ENCODE measurements around the gene NOL4L.

The NOL4L gene

DNA sequence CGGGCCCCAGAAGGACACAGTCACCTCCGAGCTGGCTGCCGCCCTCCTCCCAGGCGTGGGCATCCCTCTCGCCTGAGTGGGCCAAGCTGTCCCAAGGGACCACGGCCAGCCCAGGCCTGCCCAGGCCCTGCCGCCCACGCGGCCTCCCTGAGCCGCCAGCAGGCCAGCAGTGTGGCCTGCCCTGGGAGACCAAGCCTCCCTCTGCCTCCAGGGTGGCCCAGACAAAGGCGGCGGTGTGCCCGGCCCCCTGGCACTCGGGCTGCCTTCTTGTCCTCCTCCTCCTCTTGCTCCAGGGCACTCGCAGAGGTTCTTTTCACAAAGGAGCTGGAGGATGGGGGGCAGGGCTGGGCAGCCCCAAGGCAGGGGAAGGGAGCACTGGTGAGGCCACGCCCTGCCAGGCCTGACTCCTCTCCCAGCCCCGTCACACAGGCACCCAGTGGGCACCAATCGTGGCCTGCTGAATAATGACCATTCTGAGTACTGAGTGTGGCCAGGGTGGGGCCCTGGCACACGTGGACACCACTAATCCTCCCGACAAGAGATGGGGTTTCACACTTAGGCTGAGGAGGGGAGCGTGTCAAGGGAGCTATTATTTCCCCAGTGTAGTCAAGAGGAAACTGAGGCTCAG is 25.3 kb downstream of the NOL4L start:
- Histone ChIP-seq H3K9me3 (ENCODE audit: control insufficient read depth, insufficient read depth, low read length) (no peaks in the 10 kb centered on the region), H3K4me1 (ENCODE audit: insufficient read depth, low read length) (peaks cover 10% of the 10 kb centered on the region; the same call in 1 of the 2 replicates), H3K36me3 (ENCODE audit: insufficient read depth, low read length) (no peaks in the 10 kb centered on the region), H3K9ac (ENCODE audit: low read depth, low read length) (no peak overlapping the region)

DNA sequence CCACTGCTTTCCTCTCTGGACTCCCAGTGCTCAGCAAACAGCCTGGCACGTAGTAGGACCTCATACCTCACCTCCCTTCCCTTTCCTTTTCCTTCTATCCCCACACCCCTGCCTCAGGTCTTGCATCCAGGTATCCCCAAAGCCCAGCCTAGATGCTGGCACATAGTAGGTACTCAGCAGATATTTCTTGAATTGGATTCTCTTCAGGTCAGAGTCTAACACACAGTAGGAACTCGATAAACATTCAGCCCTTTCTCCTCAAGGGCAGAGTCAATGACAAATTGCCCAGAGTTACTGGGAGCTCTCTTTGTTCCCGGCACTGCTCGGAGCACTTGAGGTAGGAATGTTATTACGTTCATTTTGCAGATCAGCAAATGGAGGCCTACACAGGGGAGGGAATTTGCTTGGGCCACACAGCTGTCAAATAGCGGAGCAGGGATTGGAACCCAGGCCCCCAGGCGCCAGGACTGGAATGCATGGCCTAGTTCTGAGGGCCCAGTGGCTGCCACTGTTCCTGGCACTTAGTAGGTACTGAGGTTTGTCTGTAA is 25.9 kb downstream of the NOL4L start:
- no peak overlapping the region for H3K9ac ChIP-seq (ENCODE audit: low read depth, low read length)
- H3K36me3 ChIP-seq (ENCODE audit: insufficient read depth, low read length): no peaks in the 10 kb centered on the region
- peaks cover 15% of the 10 kb centered on the region; the same call in 1 of the 2 replicates for H3K4me1 ChIP-seq (ENCODE audit: insufficient read depth, low read length)
- H3K9me3 ChIP-seq (ENCODE audit: control insufficient read depth, insufficient read depth, low read length): no peaks in the 10 kb centered on the region

DNA sequence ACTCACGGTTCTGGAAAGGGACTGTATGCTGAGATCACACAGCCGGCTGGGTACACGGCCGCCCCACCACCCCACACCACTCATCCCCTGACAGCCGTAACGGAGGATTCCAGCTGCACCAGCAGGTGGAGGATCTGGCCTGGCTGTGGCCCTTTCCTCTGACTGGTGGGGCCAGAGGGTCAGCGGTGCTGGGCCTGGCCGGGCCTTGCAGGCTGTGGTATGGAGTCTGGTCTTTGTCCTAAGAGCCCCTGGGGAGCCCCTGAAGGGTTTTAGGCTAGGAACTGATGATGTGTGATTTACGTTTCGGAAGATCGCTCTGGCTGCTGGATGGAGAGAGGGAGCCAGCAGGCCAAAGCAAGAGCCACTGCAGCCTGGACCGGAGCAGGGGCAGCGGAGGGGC is 26.6 kb downstream of the NOL4L start:
- peaks cover 16% of the 10 kb centered on the region; the same call in 1 of the 2 replicates for H3K4me1 ChIP-seq (ENCODE audit: insufficient read depth, low read length)
- no peaks in the 10 kb centered on the region for H3K36me3 ChIP-seq (ENCODE audit: insufficient read depth, low read length)
- H3K9me3 ChIP-seq (ENCODE audit: control insufficient read depth, insufficient read depth, low read length): no peaks in the 10 kb centered on the region
- H3K9ac ChIP-seq (ENCODE audit: low read depth, low read length): no peak overlapping the region

DNA sequence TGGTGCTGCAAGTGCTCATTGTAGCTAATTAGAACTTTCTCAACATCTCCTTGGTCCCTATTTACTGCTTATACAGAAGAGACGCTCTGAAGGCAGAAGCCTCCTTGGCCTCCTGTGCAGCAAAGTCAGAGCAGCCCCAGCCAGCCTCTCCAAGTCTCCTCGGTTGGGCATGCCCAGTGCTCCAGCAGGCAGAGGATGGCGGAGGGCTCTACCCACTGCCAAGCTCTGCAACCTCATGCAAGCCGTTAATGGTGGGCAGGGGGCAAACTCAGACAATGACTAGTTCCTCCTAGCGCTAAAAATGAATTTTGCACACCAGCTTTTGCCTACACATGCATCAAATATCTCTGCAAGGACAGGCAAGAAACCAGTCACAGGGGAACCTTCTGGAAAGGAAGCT is 27.8 kb downstream of the NOL4L start:
- Histone ChIP-seq H3K9ac (ENCODE audit: low read depth, low read length) (no peak overlapping the region), H3K9me3 (ENCODE audit: control insufficient read depth, insufficient read depth, low read length) (no peaks in the 10 kb centered on the region), H3K4me1 (ENCODE audit: insufficient read depth, low read length) (peaks cover 15% of the 10 kb centered on the region; the same call in 1 of the 2 replicates)

DNA sequence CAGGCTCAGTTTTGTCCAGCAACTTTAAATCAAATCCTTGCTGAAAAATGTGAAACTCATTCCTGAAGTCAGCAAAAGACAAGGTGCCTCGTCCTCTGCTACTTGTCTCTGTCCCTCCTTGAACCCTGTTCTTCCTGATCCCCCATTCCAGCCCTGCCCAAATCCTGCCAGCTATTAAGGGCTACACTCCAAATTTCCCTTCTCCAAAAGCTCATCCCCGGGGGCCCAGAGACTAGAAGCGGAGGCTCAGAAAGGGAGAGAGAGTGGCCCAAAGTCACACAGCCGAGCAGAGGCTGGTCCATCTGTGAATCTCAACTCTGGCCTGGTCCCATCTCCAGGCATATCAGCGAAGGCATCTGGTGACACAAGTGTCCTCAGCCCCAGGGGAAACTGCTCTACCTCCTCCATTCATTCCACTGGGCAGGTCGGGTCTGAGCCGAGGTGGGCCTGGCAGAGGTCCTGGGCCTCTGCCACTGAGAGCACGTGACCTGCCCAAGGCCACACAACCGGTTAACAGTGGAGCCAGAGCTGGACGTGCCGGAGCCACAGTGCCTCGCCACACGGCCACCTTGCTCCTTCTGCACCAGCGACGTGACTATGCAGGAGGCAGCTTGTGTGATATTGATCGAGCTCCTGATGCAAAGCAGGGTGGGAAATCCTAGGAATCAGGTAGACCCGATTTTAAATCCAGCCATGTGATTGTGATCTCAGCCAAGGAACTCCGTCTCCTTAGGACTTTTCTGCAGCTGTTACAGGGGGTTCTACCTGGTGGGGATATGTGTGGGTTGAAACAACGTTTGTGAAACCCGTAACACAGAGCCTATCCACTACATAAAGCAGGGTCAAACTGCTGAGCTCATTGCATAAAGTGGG is 28.6 kb downstream of the NOL4L start:
- no peaks in the 10 kb centered on the region for H3K36me3 ChIP-seq (ENCODE audit: insufficient read depth, low read length)
- no peaks in the 10 kb centered on the region for H3K9me3 ChIP-seq (ENCODE audit: control insufficient read depth, insufficient read depth, low read length)
- no peak overlapping the region for H3K9ac ChIP-seq (ENCODE audit: low read depth, low read length)
- peaks cover 11% of the 10 kb centered on the region; the same call in 1 of the 2 replicates for H3K4me1 ChIP-seq (ENCODE audit: insufficient read depth, low read length)

More for the DNA sequence above, 27.8 kb downstream of the NOL4L start:
- no peaks in the 10 kb centered on the region for H3K36me3 ChIP-seq (ENCODE audit: insufficient read depth, low read length)

DNA sequence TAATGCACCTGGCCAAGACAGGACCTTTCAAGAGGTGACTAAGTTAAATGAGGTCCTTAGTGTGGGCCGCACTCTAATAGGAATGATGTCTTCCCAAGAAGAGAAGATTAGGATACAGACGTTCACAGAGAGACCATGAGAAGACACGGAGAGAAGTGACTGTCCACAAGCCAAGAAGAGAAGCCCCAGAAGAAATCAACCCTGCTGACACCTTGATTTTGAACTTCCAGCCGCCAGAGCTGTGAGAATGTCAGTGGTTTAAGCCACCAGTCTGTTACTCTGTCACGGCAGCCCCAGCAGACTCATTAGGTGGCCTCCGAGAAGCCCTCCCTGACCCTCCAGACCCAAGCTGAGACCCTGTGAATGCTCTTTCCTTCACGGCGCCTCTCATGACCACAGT is 29.5 kb downstream of the NOL4L start:
- no peaks in the 10 kb centered on the region for H3K36me3 ChIP-seq (ENCODE audit: insufficient read depth, low read length)
- no peaks in the 10 kb centered on the region for H3K9me3 ChIP-seq (ENCODE audit: control insufficient read depth, insufficient read depth, low read length)
- H3K9ac ChIP-seq (ENCODE audit: low read depth, low read length): no peak overlapping the region
- peaks cover 11% of the 10 kb centered on the region; the same call in 1 of the 2 replicates for H3K4me1 ChIP-seq (ENCODE audit: insufficient read depth, low read length)

DNA sequence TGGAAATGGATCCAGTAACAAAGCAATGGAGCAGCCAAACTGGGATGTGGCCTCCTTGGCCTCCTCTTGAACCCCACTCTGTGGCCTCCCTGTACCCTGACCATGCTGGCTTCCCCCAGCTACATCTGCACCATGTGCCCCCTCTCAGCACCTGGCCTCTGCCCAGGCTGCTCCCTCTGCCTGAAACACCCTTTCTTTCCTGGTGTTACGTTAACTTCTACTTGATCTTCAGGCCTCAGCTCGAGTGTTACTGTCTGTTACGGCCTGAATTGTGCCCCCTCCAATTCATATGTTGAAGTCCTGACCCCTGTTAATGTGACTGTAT is 30.2 kb downstream of the NOL4L start:
- Histone ChIP-seq H3K9ac (ENCODE audit: low read depth, low read length) (no peak overlapping the region), H3K9me3 (ENCODE audit: control insufficient read depth, insufficient read depth, low read length) (no peaks in the 10 kb centered on the region), H3K36me3 (ENCODE audit: insufficient read depth, low read length) (no peaks in the 10 kb centered on the region), H3K4me1 (ENCODE audit: insufficient read depth, low read length) (peaks cover 11% of the 10 kb centered on the region; the same call in 1 of the 2 replicates)

DNA sequence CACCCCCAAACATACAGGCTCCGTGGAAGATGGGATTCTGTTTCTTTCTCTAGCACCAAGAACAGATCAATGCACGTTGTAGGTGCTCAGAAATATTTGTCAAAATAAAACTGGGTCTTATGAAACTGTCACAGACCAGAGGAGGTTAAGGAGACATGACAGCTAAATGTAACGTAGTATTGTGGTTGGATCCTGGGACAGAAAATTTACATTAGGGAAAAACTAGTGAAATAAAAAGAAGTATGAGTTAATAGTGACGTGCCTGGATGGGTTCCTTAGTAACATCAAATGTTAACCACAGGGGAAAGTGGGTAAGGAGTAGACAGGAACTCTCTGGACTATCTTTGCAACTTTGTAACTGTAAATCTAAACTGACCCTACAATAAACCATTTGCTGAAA is 31.5 kb downstream of the NOL4L start:
- H3K36me3 ChIP-seq (ENCODE audit: insufficient read depth, low read length): no peaks in the 10 kb centered on the region
- H3K9me3 ChIP-seq (ENCODE audit: control insufficient read depth, insufficient read depth, low read length): no peaks in the 10 kb centered on the region
- H3K4me1 ChIP-seq (ENCODE audit: insufficient read depth, low read length): peaks cover 10% of the 10 kb centered on the region; the same call in 1 of the 2 replicates
- no peak overlapping the region for H3K9ac ChIP-seq (ENCODE audit: low read depth, low read length)

DNA sequence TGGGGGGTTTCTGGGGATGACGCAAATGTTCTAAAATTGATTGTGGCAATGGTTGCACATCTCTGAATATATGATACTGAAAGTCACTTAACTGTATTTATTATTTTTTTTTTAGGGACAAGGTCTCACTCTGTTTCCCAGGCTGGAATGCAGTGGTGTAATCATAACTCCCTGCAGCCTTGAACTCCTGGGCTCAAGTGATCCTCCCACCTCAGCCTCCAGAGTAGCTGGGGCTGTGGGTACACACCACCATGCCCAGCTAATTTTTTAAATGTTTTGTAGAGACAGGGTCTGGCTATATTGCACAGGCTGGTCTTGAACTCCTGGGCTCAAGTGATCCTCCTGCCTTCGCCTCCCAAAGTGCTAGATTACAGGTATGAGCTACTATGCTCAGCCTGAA is 33.4 kb downstream of the NOL4L start:
- no peaks in the 10 kb centered on the region for H3K9me3 ChIP-seq (ENCODE audit: control insufficient read depth, insufficient read depth, low read length)
- H3K36me3 ChIP-seq (ENCODE audit: insufficient read depth, low read length): no peaks in the 10 kb centered on the region
- no peak overlapping the region for H3K9ac ChIP-seq (ENCODE audit: low read depth, low read length)
- peaks cover 11% of the 10 kb centered on the region; the same call in 1 of the 2 replicates for H3K4me1 ChIP-seq (ENCODE audit: insufficient read depth, low read length)

DNA sequence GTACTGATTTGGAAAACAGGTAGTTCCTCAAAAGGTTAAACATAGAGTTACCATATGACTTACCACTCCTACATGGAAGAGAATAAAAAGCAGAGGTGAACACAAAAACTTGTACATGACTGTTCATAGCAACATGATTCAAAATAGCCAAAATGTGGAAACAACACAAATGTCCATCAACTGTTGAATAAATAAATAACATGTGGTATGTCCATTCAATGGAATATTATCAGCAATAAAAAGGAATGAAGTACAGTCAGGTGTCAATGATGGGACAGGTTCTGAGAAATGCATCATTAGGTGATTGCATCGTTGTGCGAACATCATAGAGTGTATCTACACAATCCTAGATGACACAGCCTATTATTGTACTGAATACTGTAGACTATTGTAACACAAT is 35.3 kb downstream of the NOL4L start:
- Histone ChIP-seq H3K9me3 (ENCODE audit: control insufficient read depth, insufficient read depth, low read length) (no peaks in the 10 kb centered on the region), H3K36me3 (ENCODE audit: insufficient read depth, low read length) (no peaks in the 10 kb centered on the region), H3K9ac (ENCODE audit: low read depth, low read length) (no peak overlapping the region), H3K4me1 (ENCODE audit: insufficient read depth, low read length) (peaks cover 10% of the 10 kb centered on the region; the same call in 1 of the 2 replicates)

DNA sequence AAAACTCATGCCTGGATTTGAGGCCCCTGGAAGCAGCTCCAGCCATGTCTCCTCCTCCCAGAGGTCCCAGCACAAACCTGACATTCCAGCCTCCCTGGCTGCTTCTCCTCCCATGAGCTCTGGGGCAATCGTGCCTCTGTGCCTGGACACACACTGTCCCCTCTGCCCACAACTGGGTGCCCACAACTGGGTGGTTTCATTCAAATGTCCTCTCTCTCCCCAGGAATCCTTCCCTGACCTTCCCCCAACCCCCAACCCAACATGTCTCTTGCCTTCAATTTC is 37.4 kb downstream of the NOL4L start:
- Histone ChIP-seq H3K36me3 (ENCODE audit: insufficient read depth, low read length) (no peaks in the 10 kb centered on the region), H3K9ac (ENCODE audit: low read depth, low read length) (no peak overlapping the region), H3K4me1 (ENCODE audit: insufficient read depth, low read length) (peaks cover 4% of the 10 kb centered on the region; the same call in 1 of the 2 replicates), H3K9me3 (ENCODE audit: control insufficient read depth, insufficient read depth, low read length) (no peaks in the 10 kb centered on the region)

DNA sequence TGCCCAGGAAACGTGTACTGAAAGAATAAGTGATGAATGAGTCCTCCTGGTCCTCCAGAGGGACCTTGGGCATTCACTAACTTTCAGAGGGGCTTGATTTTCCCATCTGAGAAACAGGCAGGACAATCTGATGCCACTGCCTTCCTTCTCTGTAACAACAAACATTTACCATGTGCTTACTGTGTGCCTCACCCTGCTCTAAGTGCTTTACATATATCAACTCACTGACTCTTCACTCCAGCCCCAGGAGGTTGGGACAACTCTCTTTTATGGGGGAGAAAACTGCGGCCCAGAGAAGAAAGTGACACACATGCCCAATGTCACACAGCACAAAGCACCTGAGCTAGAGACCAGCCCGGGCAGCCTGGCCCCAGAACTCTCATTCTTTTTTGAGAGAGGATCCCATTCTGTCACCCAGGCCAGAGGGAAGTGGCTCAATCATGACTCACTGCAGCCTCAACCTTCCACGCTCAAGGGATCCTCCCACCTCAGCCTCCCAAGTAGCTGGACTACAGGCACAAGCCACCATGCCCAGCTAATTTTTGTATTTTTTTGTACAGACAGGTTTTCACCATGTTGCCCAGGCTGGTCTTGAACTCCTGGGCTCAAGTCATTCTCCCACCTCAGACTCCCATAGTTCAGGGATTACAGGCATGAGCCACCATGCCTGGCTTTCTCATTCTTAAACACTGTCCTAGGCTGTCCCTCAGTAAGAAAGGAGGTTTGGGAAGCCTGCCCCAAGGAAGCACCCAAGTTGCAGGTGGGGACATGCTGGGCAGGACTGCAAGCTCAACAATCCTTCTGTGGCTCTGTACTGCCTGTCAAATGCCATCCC is 38.0 kb downstream of the NOL4L start:
- H3K4me1 ChIP-seq (ENCODE audit: insufficient read depth, low read length): peaks cover 4% of the 10 kb centered on the region; the same call in 1 of the 2 replicates
- no peak overlapping the region for H3K9ac ChIP-seq (ENCODE audit: low read depth, low read length)
- H3K36me3 ChIP-seq (ENCODE audit: insufficient read depth, low read length): no peaks in the 10 kb centered on the region
- H3K9me3 ChIP-seq (ENCODE audit: control insufficient read depth, insufficient read depth, low read length): no peaks in the 10 kb centered on the region

DNA sequence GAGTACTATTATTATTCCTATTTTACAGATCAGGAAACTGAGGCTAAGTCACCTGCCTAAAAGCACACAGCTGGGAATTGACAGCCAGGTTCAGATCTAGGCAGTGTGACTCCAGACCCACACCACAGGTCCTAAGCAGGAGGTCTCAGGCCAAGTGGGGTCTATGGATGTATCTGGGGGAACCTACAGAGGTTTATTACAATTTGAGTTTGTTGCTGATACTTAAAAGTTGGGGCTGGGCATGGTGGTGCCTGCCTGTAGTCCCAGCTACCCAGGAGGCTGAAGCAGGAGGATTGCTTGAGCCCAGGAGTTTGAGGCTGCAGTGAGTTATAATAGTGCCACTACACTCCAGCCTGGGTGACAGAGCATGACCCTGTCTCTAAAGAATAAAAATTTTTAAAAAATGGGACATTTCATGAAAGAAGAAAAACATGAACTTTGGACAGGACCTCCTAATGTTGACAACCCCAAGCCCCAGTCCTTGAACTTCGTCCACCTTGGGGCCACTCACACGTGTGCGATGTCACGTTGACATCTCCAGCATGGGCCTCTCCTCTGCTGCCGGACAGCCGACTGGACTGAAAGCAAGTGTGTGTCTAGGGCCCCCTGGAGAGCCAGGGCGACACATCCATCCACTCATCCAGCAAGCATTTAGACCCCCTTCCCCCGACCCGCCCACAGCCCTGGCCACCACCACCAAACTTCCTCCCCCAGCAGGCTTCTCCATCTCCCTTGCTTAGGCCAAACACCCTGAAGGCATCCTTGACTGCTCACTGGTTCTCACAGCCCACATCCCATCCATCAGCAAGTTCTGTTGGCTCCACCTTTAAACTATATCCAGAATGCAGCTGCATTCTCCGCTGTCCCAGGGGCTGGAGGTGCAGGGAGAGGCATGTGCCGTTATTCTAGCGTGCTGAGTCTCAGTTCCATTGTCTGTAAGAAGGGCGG is 40.0 kb downstream of the NOL4L start:
- Histone ChIP-seq H3K4me1 (ENCODE audit: insufficient read depth, low read length) (peaks cover 10% of the 10 kb centered on the region; the same call in 1 of the 2 replicates), H3K9me3 (ENCODE audit: control insufficient read depth, insufficient read depth, low read length) (no peaks in the 10 kb centered on the region), H3K36me3 (ENCODE audit: insufficient read depth, low read length) (no peaks in the 10 kb centered on the region), H3K9ac (ENCODE audit: low read depth, low read length) (no peak overlapping the region)
